ENCODE results near the gene MED12.

Gene MED12

DNA sequence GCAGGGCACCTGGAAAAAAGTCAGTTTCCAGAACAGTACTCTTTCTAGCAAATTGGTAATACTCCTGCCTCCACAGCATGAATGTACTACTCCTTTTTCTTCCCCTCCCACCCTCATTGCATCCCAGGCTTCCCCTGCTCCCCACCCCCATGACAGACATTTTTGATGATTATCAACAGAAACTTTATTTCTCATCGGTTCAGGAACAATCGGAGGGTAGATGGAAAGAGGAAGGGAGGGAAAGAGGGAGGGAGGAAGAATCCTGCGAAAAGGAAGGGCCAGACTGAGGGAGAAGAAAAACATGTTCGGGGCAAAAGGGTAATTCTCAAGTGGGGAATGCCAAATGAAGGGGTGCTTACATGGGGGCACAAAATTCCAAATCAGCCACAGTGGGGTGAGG lies 11.2 kb upstream of the MED12 start:
- DNase-seq (ENCODE audit: low spot score) (no peak), FAIRE-seq (no peak)

- no peak for FAIRE-seq
- DNase-seq (ENCODE audit: low spot score), result no peak
Measured at GRCh38 chrX:71107762-71108360, 10.5 kb upstream of the MED12 start.

- DNase-seq (ENCODE audit: low spot score) (no peak), FAIRE-seq (no peak)
Measured at GRCh38 chrX:71109051-71109450, 9.3 kb upstream of the MED12 start.

DNA sequence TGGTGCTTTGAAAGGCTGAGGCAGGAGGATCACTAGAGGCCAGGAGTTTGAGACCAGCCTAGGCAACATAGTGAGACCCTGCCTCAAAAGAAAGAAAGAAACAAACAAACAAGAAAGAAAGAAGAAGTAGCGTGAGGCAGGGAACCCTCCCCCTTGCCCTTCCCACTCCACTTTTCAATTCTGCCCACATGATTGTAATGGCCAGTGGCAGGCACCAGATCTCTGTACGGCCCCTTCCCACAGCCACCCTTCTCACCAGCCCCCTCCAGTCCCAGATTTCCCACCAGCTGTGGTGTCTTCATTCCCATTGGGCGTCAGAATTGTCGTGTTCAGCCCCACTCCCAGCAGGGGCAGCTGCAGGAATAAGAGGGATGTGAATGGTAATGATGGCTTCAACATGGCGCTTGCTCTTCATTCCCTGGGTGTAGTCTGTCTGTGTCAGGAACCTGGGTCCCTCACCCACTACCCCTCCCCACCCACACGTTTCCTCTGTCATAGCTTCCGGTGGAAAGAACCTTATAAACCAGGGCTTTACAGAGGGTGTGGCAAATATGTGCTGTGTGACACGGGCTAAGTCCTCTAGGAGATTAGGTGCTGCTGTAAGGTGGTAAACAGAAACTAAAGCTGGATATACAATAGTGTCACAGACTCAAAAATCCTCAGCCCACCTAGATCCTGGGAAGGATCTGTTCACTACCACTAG lies 7.1 kb upstream of the MED12 start, which contains the start of gene IL2RG:
Gene IL2RG, minus strand, starts transcription at position 437 of the 703 bp plus-strand sequence. Its CDS starts 38 bp downstream, at position 399.
- DNase-seq (ENCODE audit: low spot score), result no peak
- no peak for FAIRE-seq

- DNase-seq (ENCODE audit: low spot score) (no peak), FAIRE-seq (no peak)
Measured at GRCh38 chrX:71111921-71112431, 6.4 kb upstream of the MED12 start.

DNA sequence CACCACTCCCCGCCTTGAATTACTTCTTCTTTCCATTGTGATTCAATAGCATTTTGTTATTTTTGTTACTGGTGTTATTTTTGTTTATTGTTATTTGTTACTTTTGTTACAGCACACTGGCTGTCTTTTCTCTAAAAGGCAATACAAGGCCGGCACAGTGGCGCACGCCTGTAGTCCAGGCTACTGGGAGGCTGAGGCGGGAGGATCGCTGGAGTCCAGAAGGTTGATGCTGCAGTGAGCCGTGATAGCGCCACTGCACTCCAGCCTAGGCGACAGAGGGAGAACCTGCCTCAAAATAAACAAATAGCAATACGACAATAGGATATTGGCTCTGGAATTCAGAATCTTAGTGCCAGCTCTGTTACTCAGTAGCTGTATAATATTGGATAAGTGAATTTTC lies 1.0 kb upstream of the MED12 start:
- DNase-seq (ENCODE audit: low spot score) (no peak), FAIRE-seq (no peak)

- DNase-seq (ENCODE audit: low spot score), result no peak
- no peak for FAIRE-seq
Measured at GRCh38 chrX:71118985-71119535, 664 bp downstream of the MED12 start.

- FAIRE-seq (no peak), DNase-seq (ENCODE audit: low spot score) (no peak)
Measured at GRCh38 chrX:71128166-71128833, 9.9 kb downstream of the MED12 start.

GRCh38 chrX:71128915-71129765 lies 10.7 kb downstream of the MED12 start:
- DNase-seq (ENCODE audit: low spot score) (peak; percentile 62), FAIRE-seq (no peak)

DNA sequence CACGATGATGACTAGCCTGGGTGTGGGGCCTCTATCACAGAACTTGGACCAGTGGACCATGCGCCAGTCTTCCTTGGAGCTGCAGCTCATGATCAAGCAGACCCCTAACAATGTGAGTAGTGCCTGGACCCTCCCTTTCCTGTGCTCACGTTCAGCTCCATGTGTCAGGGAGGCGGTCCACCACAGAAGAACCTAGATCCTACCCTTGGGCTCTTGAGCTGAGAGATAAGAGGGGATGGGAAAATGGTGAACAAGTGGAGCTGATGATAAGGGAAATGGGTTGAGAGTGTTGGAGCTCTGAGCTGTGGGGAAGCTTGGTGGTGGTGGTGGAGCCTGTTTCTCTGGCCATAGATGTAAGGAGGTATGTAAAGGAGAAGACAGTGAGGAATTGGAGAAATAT lies 13.1 kb downstream of the MED12 start:
- FAIRE-seq, result no peak
- DNase-seq (ENCODE audit: low spot score), result no peak

GRCh38 chrX:71140440-71140839 lies 22.0 kb downstream of the MED12 start:
- DNase-seq (ENCODE audit: low spot score), result no peak
- no peak for FAIRE-seq

- DNase-seq (ENCODE audit: low spot score) (no peak), FAIRE-seq (no peak)
Measured at GRCh38 chrX:71143508-71143907, 25.1 kb downstream of the MED12 start.

DNA sequence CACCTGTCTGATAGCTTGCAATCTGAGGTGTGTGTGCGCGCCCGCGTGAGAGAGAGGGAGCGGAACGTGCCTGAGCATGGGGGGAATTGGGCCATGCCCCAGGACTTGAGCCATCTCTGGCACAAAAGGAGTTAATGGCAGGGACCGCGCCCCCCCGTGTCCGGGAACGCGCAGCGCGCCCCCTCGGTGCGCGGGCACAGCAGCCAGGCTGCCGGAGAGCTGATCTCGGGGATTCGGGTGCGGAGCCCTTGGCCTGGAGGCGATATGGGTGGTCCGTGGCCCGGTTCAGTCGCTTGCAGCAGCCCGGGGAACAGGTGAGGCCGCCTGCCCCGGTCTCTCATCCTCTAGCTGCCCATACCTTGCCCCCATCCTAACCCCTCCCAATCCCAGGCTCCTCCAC lies 26.3 kb downstream of the MED12 start, which contains the start of gene NLGN3:
Gene NLGN3, plus strand, starts transcription at position 191 of the 400 bp plus-strand sequence. CDS start 2,909 bp downstream, outside the sequence.
- peak; percentile 9 for DNase-seq (ENCODE audit: low spot score)
- FAIRE-seq, result no peak

GRCh38 chrX:71147496-71148277 lies 29.3 kb downstream of the MED12 start:
- FAIRE-seq (no peak), DNase-seq (ENCODE audit: low spot score) (no peak)

- FAIRE-seq (no peak), DNase-seq (ENCODE audit: low spot score) (no peak)
Measured at GRCh38 chrX:71148278-71148663, 29.9 kb downstream of the MED12 start.

- FAIRE-seq (no peak), DNase-seq (ENCODE audit: low spot score) (no peak)
Measured at GRCh38 chrX:71151366-71151765, 33.0 kb downstream of the MED12 start.

GRCh38 chrX:71154196-71154595 lies 35.8 kb downstream of the MED12 start:
- no peak for DNase-seq (ENCODE audit: low spot score)
- no peak for FAIRE-seq

DNA sequence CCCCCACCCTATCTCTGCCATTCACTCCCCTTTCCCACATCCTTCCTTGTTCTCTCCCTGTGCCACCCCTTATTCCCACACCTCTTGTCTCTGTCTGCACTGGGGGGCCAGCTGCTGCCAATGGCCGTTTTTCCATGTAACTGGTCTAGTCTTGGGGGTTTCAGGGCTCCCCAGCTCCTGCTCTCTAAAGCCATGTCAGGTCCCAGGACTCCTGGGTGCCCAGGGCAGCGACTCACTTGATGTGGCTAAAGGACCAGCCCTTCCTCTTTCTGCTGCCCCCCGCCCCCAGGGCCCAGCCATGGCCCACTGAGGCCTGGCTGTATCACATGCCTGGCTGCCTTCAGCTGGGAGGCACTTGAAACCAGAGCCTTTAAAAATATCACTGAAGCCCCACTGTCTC lies 36.2 kb downstream of the MED12 start:
- FAIRE-seq (no peak), DNase-seq (ENCODE audit: low spot score) (no peak)

GRCh38 chrX:71158603-71159002 lies 40.2 kb downstream of the MED12 start:
- FAIRE-seq, result no peak

DNA sequence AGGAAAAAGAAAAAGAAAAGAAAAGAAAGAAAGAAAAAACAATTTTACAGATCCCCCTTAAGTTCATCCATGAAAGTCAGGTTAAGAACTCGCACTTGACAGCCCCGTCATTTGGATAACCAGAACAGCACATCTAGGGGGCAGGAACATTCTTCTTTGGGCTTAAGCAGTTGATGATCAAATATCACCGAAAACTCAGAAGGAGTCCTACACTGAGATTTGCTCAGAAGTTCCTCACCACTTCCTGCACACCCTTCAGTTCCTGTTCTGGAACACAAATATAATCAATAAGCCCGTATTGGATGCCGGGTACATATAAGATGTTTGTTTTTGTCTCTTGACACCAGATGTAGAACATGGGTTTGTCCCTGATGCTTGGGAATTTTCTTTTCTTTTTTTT lies 40.9 kb downstream of the MED12 start:
- DNase-seq (ENCODE audit: low spot score) (no peak), FAIRE-seq (no peak)

More at GRCh38 chrX:71158603-71159002, 40.2 kb downstream of the MED12 start:
- DNase-seq (ENCODE audit: low spot score), result no peak

Measured in urothelium cell line (cell line).